ENCODE data around the gene UHRF2. TPM values are rescaled to one million over a fixed set of nuclear protein-coding genes. Genes with fewer than 3 reads are reported as not detected.

UHRF2 gene
- total and polyA plus RNA-seq, 2 of the 4 experiments (the other 2 are of a cell fraction) = 27.6 to 37.3 TPM

GRCh38 chr9:6450641-6451375, 37.8 kb downstream of the UHRF2 start:
- H4K5ac ChIP-seq (ENCODE audit: low read depth, low read length) = no peak overlapping the region
- no peak overlapping the region for H2BK15ac ChIP-seq (ENCODE audit: low read depth, low read length)
- H3K18ac ChIP-seq (ENCODE audit: low read depth, low read length) = no peak overlapping the region
- intact Hi-C loops (cut with micrococcal nuclease) = no loop called here
- no peak overlapping the region for H3K56ac ChIP-seq (ENCODE audit: extremely low read depth, insufficient read depth, low read length)
- no peaks in the 10 kb centered on the region for H3K27me3 ChIP-seq (ENCODE audit: control insufficient read depth, insufficient read depth, low read length)
- no peak overlapping the region for H3K4me2 ChIP-seq (ENCODE audit: low read depth, low read length)
- no peak overlapping the region for H2BK120ac ChIP-seq (ENCODE audit: low read depth, low read length)
- H4K8ac ChIP-seq (ENCODE audit: low read depth in 2 of 2, low read length in 2 of 2) = no peak overlapping the region
- H3K27ac ChIP-seq (ENCODE audit: insufficient read depth, low read length) = no peak overlapping the region
- TF ChIP-seq SMC3 (IDR thresholded peaks at IDR 0.05; ENCODE audit: low read depth, low read length) (no peak), BHLHE40 (IDR thresholded peaks at IDR 0.05; ENCODE audit: low read depth, low read length) (no peak), CEBPB (IDR thresholded peaks at IDR 0.05; ENCODE audit: low read depth, low read length) (no peak), RFX5 (IDR thresholded peaks at IDR 0.05; ENCODE audit: low read depth, low read length) (no peak)
- TF ChIP-seq, protein P1, sequence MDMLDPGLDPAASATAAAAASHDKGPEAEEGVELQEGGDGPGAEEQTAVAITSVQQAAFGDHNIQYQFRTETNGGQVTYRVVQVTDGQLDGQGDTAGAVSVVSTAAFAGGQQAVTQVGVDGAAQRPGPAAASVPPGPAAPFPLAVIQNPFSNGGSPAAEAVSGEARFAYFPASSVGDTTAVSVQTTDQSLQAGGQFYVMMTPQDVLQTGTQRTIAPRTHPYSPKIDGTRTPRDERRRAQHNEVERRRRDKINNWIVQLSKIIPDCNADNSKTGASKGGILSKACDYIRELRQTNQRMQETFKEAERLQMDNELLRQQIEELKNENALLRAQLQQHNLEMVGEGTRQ (IDR thresholded peaks at IDR 0.05; ENCODE audit: low read depth, low read length) = no peak
- TF ChIP-seq, protein P2, sequence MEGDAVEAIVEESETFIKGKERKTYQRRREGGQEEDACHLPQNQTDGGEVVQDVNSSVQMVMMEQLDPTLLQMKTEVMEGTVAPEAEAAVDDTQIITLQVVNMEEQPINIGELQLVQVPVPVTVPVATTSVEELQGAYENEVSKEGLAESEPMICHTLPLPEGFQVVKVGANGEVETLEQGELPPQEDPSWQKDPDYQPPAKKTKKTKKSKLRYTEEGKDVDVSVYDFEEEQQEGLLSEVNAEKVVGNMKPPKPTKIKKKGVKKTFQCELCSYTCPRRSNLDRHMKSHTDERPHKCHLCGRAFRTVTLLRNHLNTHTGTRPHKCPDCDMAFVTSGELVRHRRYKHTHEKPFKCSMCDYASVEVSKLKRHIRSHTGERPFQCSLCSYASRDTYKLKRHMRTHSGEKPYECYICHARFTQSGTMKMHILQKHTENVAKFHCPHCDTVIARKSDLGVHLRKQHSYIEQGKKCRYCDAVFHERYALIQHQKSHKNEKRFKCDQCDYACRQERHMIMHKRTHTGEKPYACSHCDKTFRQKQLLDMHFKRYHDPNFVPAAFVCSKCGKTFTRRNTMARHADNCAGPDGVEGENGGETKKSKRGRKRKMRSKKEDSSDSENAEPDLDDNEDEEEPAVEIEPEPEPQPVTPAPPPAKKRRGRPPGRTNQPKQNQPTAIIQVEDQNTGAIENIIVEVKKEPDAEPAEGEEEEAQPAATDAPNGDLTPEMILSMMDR (conservative IDR thresholded peaks at IDR 0.05; ENCODE audit: low read depth, low read length) = no peak
- POLR2A ChIA-PET (ENCODE audit: unreplicated experiment) = no interaction called here
- dilution Hi-C loops (cut with HindIII; ENCODE audit: low sequenced_read_pairs, unreplicated experiment) = no loop called here
- H2BK5ac ChIP-seq (ENCODE audit: low read depth, low read length, poor library complexity, severe bottlenecking) = no peak overlapping the region
- in situ Hi-C loops (cut with MboI; ENCODE audit: low sequenced_read_pairs) = no loop called here
- H3K4me1 ChIP-seq (ENCODE audit: control insufficient read depth, insufficient read depth, low read length) = peaks cover 2% of the 10 kb centered on the region
- ATAC-seq (ENCODE audit: low read depth) (no peak), DNase-seq (no peak)
- no peaks in the 10 kb centered on the region; the same call in 1 of the 2 replicates for H3K36me3 ChIP-seq (ENCODE audit: control insufficient read depth, insufficient read depth, low read length)
- no TSS peak for BruUV-seq (replicated peaks)
- no peak overlapping the region for H2AFZ ChIP-seq (replicated peaks; ENCODE audit: low read length, poor library complexity)
- H4K91ac ChIP-seq (ENCODE audit: insufficient read depth, low read depth, low read length) = no peak overlapping the region
- no peak overlapping the region for H3K4ac ChIP-seq (ENCODE audit: low read depth, low read length)
- H3K23ac ChIP-seq (ENCODE audit: low read depth, low read length) = no peak overlapping the region
- no peak overlapping the region for H3K4me3 ChIP-seq (ENCODE audit: insufficient read depth, low read depth, low read length)
- peaks cover 56% of the 10 kb centered on the region for H4K20me1 ChIP-seq (ENCODE audit: insufficient read depth, low read length)
- peaks cover 4 to 46% of the 10 kb centered on the region in 2 experiments for H3K79me1 ChIP-seq (ENCODE audit: low read depth in 1 of 2, low read length in 2 of 2)
- CTCF ChIA-PET = no interaction called here
- no peak overlapping the region for H2BK20ac ChIP-seq (ENCODE audit: low read depth, low read length)
- H3K14ac ChIP-seq (replicated peaks; ENCODE audit: low read depth, low read length) = no peak overlapping the region
- no CpG with 5 or more reads among the region's 5 CpGs for WGBS, 2 experiments (ENCODE audit: extremely low coverage in 2 of 2, insufficient read length in 1 of 2)
- H3K9me1 ChIP-seq (ENCODE audit: insufficient read depth, low read length) = peaks cover 11% of the 10 kb centered on the region
- no peak overlapping the region for H2AK9ac ChIP-seq (replicated peaks; ENCODE audit: low read depth, low read length, poor library complexity)
- no peaks in the 10 kb centered on the region for H3K9me3 ChIP-seq (ENCODE audit: control insufficient read depth, insufficient read depth, low read length)
- H3K9ac ChIP-seq (ENCODE audit: low read depth, low read length) = no peak overlapping the region
- H2AK5ac ChIP-seq (ENCODE audit: low read depth, low read length) = no peak overlapping the region
